ENCODE results near the gene TFR2.
A peak's percentile ranks its signal among the peaks of the same experiment; 100 is the strongest.

TFR2 gene

GRCh38 chr7:100626530-100627237 lies 14.7 kb downstream of the TFR2 start:
- Histone ChIP-seq H3K9me3 (replicated peaks in 1 of 11) (no peaks in the 10 kb centered on the region), H3K4me3 (peak overlapping the region; percentile 44 to 69 (median 60)), H3K4me1 (peaks cover 17 to 58% (median 49%) of the 10 kb centered on the region in 10 experiments), H4K20me1 (no peaks in the 10 kb centered on the region), H3K36me3 (peaks cover 0 to 43% (median 14%) of the 10 kb centered on the region in 11 experiments; a peak in 15 of 22 replicates), H3K4me2 (peak overlapping the region; percentile 88 to 99 (median 97)), H3K27ac (peak overlapping the region in 9 of 11 experiments; percentile 65 to 80 (median 75); a peak in 18 of 22 replicates), H3K27me3 (no peaks in the 10 kb centered on the region), H3K9ac (peak overlapping the region; percentile 68 to 81 (median 73))
- no peak for TF ChIP-seq Cebpa-rat (IDR thresholded peaks at IDR 0.05)

GRCh38 chr7:100626055-100626454 lies 15.3 kb downstream of the TFR2 start:
- Histone ChIP-seq H3K9me3 (replicated peaks in 1 of 11) (no peaks in the 10 kb centered on the region), H4K20me1 (no peaks in the 10 kb centered on the region), H3K27ac (no peak overlapping the region), H3K36me3 (peaks cover 0 to 43% (median 17%) of the 10 kb centered on the region in 11 experiments; a peak in 17 of 22 replicates), H3K4me3 (peak overlapping the region in 7 of 10 experiments; percentile 31 to 69 (median 60); a peak in 10 of 20 replicates), H3K9ac (peak overlapping the region in 2 of 11 experiments; percentile 23 to 80; a peak in 2 of 22 replicates), H3K4me1 (peaks cover 16 to 52% (median 43%) of the 10 kb centered on the region in 10 experiments), H3K4me2 (peak overlapping the region; percentile 51 to 99 (median 97); a peak in 18 of 22 replicates), H3K27me3 (no peaks in the 10 kb centered on the region)
- no peak for TF ChIP-seq Cebpa-rat (IDR thresholded peaks at IDR 0.05)

- peak overlapping the region in 3 of 11 experiments; percentile 5 to 39 (median 24); a peak in 3 of 22 replicates for H3K4me2 ChIP-seq
- no peaks in the 10 kb centered on the region for H4K20me1 ChIP-seq
- peaks cover 0 to 49% (median 20%) of the 10 kb centered on the region in 11 experiments; a peak in 20 of 22 replicates for H3K36me3 ChIP-seq
- no peak for TF ChIP-seq Cebpa-rat (IDR thresholded peaks at IDR 0.05)
- H3K9me3 ChIP-seq (replicated peaks in 1 of 11) = no peaks in the 10 kb centered on the region
- no peak overlapping the region for H3K4me3 ChIP-seq
- H3K4me1 ChIP-seq = peaks cover 16 to 38% (median 24%) of the 10 kb centered on the region in 10 experiments
- no peak overlapping the region for H3K27ac ChIP-seq
- H3K27me3 ChIP-seq = no peaks in the 10 kb centered on the region
- H3K9ac ChIP-seq = no peak overlapping the region
These were observed 17.2 kb downstream of the TFR2 start for GRCh38 chr7:100623951-100624824.

- H3K4me2 ChIP-seq = no peak overlapping the region
- no peak for TF ChIP-seq Cebpa-rat (IDR thresholded peaks at IDR 0.05)
- peaks cover 0 to 24% (median 7%) of the 10 kb centered on the region in 10 experiments; a peak in 13 of 20 replicates for H3K4me1 ChIP-seq
- H3K9ac ChIP-seq = peak overlapping the region in 2 of 11 experiments; percentile 13 to 37; a peak in 1 of 22 replicates
- no peaks in the 10 kb centered on the region for H3K27me3 ChIP-seq
- no peak overlapping the region for H3K27ac ChIP-seq
- no peak overlapping the region for H3K4me3 ChIP-seq
- no peaks in the 10 kb centered on the region for H4K20me1 ChIP-seq
- H3K36me3 ChIP-seq = peaks cover 0 to 30% (median 16%) of the 10 kb centered on the region in 11 experiments; a peak in 17 of 22 replicates
- H3K9me3 ChIP-seq (replicated peaks in 1 of 11) = no peaks in the 10 kb centered on the region
These were observed 19.8 kb downstream of the TFR2 start for GRCh38 chr7:100621554-100621953.

- Histone ChIP-seq H3K4me2 (no peak overlapping the region), H3K4me1 (peaks cover 0 to 19% (median 6%) of the 10 kb centered on the region in 10 experiments; a peak in 9 of 20 replicates)
These were observed 20.5 kb downstream of the TFR2 start for GRCh38 chr7:100620804-100621203.

GRCh38 chr7:100620239-100620638 lies 21.1 kb downstream of the TFR2 start:
- no peak for TF ChIP-seq Cebpa-rat (IDR thresholded peaks at IDR 0.05)

More at GRCh38 chr7:100620804-100621203, 20.5 kb downstream of the TFR2 start:
- H3K27me3 ChIP-seq = no peaks in the 10 kb centered on the region
- H3K9ac ChIP-seq = 0 out of 22 replicates have a peak overlapping the region, but pooled peaks of 1 of the 11 experiments have one; percentile 5
- H3K27ac ChIP-seq = no peak overlapping the region
- H3K4me3 ChIP-seq = no peak overlapping the region
- TF ChIP-seq Cebpa-rat (IDR thresholded peaks at IDR 0.05) = no peak
- no peaks in the 10 kb centered on the region for H3K9me3 ChIP-seq (replicated peaks in 1 of 11)
- H3K36me3 ChIP-seq = peaks cover 0 to 36% (median 16%) of the 10 kb centered on the region in 11 experiments; a peak in 19 of 22 replicates
- H4K20me1 ChIP-seq = no peaks in the 10 kb centered on the region

GRCh38 chr7:100614308-100614861 lies 27.0 kb downstream of the TFR2 start:
- TF ChIP-seq Cebpa-rat (IDR thresholded peaks at IDR 0.05) = no peak
- peak overlapping the region in 6 of 11 experiments; percentile 74 to 86 (median 84); a peak in 7 of 22 replicates for H3K9ac ChIP-seq
- H3K4me3 ChIP-seq = peak overlapping the region in 3 of 10 experiments; percentile 76 to 92 (median 84); a peak in 2 of 20 replicates
- no peaks in the 10 kb centered on the region for H3K9me3 ChIP-seq (replicated peaks in 1 of 11)
- peak overlapping the region; percentile 89 to 100 (median 98) for H3K4me2 ChIP-seq
- H3K27ac ChIP-seq = peak overlapping the region in 3 of 11 experiments; percentile 22 to 80 (median 34); a peak in 4 of 22 replicates
- peaks cover 18 to 37% (median 31%) of the 10 kb centered on the region in 10 experiments for H3K4me1 ChIP-seq
- H3K36me3 ChIP-seq = peaks cover 0 to 16% (median 0%) of the 10 kb centered on the region in 11 experiments; a peak in 4 of 22 replicates
- no peaks in the 10 kb centered on the region for H4K20me1 ChIP-seq
- H3K27me3 ChIP-seq = no peaks in the 10 kb centered on the region

More at GRCh38 chr7:100620239-100620638, 21.1 kb downstream of the TFR2 start:
- Histone ChIP-seq H3K27me3 (no peaks in the 10 kb centered on the region), H3K4me3 (no peak overlapping the region), H3K9me3 (replicated peaks in 1 of 11) (no peaks in the 10 kb centered on the region), H3K4me2 (no peak overlapping the region), H3K27ac (no peak overlapping the region), H3K9ac (0 out of 22 replicates have a peak overlapping the region, but pooled peaks of 1 of the 11 experiments have one; percentile 5), H3K4me1 (peaks cover 0 to 16% (median 6%) of the 10 kb centered on the region in 10 experiments; a peak in 13 of 20 replicates), H3K36me3 (peaks cover 0 to 37% (median 16%) of the 10 kb centered on the region in 11 experiments; a peak in 19 of 22 replicates), H4K20me1 (no peaks in the 10 kb centered on the region)

All from BLaER1 treated with 17β-estradiol and CSF1 and Interleukin-3, amounts not matched to agents 10 nM and 100 nM (cell line).